SK-N-MC (cell line): Measurements from ENCODE around the gene ABLIM3.

Source experiments
- EZH2 ChIP-seq: fragments of 200-600 bp; sonication (generic); IDR thresholded peaks from one replicate; pipeline ENCODE4 v1.6.1; 2017; ENCODE audit warnings: antibody characterized with exemption
- POLR2AphosphoS5 ChIP-seq: IDR thresholded peaks from 2 replicates; pipeline ENCODE4 v1.6.1; 2012; ENCODE audit warnings: mild to moderate bottlenecking, low read depth, low read length, borderline replicate concordance

DNA sequence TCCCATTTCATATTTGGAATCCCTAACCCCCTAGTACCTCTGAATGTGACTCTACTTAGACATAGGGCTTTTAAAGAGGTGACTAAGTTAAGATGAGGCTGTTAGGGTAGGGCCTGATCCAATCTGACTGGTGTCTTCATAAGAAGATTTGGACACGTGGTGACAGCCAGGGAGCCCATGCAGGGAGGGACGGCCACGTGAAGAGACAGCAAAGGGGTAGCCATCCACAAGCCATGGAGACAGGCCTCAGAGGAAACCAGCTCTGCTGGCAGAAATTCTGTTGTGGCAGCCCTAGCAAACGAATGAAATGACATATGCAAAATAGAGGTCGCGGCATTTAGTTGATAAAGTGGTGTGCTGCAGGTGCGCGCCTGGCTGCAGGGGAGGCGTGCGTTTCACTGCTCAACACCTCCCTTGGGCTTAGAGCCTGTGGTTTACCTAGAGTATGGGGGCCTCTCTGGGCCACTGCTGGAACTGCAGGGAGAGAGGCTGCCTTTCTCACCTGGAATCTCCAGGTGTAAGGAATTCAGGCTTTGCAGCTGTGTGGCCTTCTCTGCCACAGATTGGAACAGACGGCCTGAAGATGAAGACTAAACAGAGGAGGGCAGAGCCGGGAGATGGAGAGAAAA is 123.3 kb downstream of the ABLIM3 start:
- no peak for TF ChIP-seq EZH2
- TF ChIP-seq POLR2AphosphoS5, result no peak
